ENCODE data around the gene FEM1B.
A peak's percentile ranks its signal among the peaks of the same experiment; 100 is the strongest.
"Not testable (repeated sequence)": the region's sequence is repeated elsewhere in the genome, so short reads cannot be mapped to it uniquely, and the experiment has no call there.

FEM1B gene

GRCh38 chr15:68277603-68278344, at the start of gene FEM1B:
FEM1B (plus strand) TSS chr15:68277745; CDS start chr15:68278418, 673 bp downstream.
- peak; percentile 54 for DNase-seq

DNA sequence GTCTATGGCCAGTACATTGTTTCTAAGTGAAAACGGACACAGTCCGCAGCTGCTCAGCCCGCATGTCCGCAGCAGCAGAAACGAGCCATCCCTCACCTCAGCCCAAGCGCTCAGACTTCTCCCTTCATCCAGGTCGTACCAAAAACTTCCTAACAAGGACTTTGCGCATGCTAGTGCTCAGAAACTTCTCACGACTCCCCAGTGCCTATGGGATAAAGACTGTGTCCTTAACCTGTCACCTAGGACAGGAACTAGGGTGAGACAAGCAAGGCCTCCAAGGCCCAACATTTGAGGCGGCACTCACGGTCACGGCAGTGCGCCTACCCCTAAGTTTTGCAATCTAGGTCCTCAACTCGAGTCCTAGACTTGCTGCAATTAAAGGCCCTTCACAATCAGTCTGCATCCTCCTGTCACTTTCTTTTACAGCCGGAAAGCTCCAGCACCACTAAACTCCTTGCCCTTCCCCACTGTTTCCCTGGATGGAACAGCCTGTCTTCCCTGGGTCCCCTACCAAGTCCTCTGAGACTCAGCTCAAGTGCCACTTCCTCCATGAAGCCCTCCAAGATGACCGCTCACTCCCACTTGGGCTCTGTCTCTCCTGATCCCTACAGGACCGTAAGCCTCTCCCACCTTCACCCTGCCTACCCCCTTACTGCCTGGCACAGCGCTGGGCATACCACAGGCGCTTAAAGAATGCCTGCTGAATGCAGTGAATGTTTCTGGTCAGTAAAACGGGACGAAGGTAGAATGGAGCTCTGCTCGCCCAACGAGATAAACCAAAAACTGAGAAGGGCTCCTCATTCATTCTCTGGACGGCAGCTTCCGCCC, 49.2 kb upstream of the FEM1B start:
- no peak for DNase-seq

GRCh38 chr15:68228971-68229385, 48.6 kb upstream of the FEM1B start:
- no peak for DNase-seq

DNA sequence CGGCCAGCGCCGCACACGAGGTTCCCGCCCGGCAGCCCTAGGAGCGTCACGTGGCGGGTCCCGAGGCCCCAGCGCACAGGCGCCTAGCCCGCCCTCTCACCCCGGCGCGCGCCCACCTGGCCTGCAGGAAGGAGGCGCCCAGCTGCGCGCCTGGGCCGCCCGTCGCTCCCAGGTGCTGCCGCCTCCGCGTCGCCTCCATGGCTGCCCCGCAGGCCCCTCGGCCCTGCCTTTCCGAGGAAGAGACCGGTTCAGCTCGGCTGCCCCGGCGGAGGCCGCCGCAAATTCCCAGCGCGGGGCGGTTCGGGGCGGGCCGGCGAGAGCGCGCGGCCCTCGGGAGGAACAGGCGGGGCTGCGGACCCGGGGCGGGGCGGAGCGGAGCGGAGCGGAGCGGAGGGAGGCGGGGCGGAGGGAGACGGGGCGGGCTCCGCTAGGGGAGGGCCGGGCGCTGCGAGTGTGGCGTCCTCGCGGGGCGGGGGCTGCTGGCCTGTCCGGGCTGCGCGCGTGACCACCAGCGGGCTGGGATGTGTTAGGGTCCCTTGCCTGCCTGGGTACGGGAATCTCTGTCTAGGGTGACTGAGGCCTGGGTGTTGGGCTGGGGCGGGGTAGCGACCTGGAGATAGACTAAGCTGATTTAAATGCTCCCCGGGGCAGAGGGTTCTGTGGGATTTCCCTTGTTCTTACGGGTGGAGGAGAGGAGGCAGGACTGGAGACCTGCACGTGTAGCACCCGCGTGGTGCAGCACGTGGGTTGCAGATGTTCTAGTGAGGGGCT, 48.0 kb upstream of the FEM1B start, which contains the start of gene CLN6:
Gene CLN6 (minus strand): TSS at position 343 of the 771 bp plus-strand sequence. CDS start 144 bp downstream, at position 199.
- DNase-seq: peak; percentile 55

- no peak for DNase-seq
Observed at GRCh38 chr15:68230157-68231100, 47.1 kb upstream of the FEM1B start.

- no peak for DNase-seq
Observed at GRCh38 chr15:68231102-68231818, 46.3 kb upstream of the FEM1B start.

DNA sequence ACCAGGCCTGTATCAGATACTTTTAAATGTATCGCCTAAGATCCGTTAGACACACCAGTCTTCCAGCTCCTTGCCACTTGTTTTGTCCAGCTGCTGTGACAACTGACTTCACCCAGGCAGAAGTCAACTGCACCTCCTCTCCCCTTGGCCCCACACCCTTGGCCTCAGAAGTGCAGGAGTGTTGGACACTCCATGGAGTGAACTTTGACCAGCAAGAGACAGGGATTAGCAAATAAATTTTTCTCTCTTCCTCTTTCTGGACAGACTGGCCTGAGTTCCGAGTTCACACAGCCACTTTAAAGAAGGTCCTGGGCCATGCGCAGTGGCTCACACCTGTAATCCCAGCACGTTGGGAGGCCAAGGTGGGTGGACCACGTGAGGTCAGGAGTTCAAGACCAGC, 45.1 kb upstream of the FEM1B start:
- DNase-seq: no peak

- DNase-seq: no peak
Observed at GRCh38 chr15:68232937-68233336, 44.6 kb upstream of the FEM1B start.

DNA sequence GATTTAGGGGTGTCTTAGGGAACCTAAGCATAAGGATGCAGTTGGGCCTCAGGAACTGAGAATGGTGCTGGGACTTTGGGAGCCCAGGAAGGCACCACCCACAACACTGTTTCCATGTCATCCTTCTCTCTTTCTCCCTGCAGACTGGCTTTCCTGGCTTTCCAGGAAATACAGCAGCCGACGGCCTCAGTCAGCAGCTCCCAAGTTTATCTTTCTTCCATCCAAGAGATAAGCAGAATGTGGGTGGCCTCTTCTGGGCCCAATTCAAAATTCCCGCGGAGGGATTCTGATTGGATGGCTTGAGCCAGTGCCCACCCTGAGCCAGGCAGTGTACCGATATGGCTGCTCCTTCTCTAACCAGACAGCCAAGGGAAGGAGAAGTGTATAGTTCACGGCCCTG, 43.5 kb upstream of the FEM1B start:
- no peak for DNase-seq

DNA sequence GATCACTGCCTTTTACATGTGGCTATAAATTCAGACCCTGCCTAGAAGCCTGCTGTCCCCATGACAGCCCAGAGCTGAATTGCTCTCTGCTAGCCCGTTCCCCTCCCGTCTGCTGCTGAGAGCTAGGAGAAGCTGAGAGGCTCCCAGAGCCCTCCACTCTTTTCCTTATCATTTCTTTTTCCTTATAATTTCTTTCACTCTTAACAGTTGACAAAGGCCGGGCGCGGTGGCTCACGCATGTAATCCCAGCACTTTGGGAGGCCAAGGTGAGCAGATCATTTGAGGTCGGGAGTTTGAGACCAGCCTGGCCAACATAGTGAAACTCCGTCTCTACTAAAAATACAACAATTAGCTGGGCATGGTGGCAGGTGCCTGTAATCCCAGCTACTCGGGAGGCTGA, 43.0 kb upstream of the FEM1B start:
- not testable (repeated sequence) for DNase-seq

DNA sequence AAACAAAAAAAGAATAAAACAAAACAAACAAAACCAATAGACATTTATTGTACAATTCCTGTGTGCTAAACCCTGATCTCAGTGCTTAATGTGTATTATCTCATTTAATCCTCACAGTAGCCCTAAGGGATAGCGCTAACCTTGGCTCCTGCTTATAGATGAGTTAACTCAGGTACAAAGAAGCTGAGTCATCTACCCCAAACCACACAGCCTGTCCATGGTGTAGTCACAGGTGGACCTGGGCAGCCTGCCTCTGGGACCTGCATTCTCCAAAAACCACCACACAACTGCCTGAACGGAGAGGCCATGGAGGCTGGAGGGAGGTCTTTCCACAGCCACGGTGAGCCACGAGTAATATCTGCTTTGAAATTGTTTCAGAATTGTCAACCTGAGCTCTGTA, 42.5 kb upstream of the FEM1B start:
- DNase-seq: no peak

GRCh38 chr15:68239025-68239424, 38.5 kb upstream of the FEM1B start:
- no peak for DNase-seq

DNA sequence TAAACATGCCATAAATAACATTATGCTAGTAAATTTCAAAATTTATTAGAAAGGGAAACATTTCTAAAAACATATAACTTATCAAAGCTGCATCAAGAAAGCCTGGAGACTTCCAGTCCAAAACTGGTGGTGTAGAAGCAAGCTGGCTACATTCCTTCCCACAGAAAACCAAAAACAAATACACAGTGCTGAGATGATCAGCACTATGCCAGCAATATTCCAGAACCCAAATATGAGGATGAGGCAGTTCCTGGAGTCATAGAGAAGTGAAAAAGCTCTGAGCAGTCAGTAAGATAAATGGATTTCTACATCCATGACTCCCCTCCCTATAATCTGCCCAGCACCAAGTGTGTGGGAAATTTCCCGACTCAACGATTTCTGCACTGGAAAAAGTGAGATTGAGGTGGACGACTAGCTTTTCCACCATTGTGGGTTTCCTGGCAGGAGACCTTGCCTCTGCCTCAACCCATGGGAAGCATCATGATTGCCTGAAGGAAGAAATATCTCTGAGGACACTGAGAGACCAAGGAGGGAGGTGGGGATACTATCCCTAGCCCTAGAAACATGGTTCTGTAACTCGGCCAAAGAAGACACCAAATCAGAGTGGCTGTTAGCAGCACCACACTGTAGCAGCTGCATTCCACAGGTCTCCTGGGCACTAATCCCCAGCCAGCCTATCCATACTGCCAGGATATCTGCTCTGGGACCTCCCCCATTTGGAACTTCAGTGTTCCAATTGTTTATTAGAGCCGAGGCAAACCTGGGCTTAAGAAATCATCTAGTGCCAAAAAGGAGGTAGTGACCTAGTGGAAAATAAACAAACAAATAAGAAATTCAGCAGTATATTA, 36.2 kb upstream of the FEM1B start:
- DNase-seq: no peak

- no peak for DNase-seq
Observed at GRCh38 chr15:68244235-68244634, 33.3 kb upstream of the FEM1B start.

GRCh38 chr15:68249058-68249713, 28.4 kb upstream of the FEM1B start:
- DNase-seq: no peak

- peak; percentile 27 for DNase-seq
Observed at GRCh38 chr15:68252925-68253534, 24.5 kb upstream of the FEM1B start.

DNA sequence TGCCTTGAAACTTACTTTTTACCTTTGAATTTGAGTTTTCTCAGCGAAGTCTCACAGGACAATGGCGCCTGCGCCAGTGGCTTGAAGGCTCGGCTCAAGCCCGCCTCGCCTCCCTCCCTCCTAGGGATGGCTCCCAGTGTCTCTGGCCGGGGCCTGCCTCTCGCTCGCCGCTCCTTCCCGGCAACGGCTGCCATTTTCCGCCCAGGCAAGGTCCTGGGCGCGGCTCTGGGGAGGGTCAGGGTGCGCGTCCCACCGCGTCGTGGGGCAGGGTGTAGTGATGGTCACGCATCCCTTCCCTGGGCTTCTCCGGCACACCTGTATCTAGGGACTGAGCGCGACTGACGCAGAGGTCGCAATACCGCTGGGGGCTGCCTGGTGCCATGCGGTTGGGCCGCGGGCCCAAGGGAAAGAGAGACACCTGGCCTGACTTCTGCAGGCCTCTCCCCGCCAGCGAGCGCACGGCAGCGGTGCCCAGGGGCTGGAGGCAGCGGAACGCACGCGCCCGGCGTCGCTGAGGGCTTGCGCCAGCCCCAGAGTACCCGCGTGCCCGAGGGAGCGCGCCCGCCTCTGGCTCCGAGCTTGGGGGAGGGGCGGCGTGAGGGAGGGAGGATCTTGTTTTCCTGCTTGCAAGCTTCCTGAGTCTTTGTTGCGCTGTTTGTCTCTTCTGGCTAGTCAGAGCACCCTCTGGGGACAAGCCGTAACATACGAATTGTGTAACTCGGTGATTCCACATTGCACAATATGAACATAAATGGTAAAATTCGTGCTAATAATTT, 20.7 kb upstream of the FEM1B start:
- DNase-seq: no peak

GRCh38 chr15:68258692-68259091, 18.9 kb upstream of the FEM1B start:
- DNase-seq: no peak

DNA sequence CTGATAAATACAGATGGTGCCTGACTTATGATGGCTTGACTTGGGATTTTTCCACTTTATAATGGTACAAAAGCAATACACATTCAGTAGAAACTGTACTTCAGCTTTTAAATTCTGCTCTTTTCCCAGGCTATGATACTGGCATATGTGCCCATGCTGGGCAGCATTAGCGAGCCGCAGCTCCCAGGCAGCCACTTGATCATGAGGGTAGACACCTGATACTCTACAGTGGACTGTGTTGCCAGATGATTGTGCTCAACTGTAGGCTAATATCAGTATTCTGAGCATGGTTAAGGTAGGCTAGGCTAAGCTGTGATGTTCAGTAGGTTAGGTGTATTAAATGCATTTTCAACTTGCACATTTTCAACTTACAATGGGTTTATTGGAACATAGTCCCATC, 17.7 kb upstream of the FEM1B start:
- no peak for DNase-seq

All from NCI-H1048 (cell line).